ENCODE results near the gene HNF1A.

- no peak for TF ChIP-seq CTCF (IDR thresholded peaks at IDR 0.05)
- no peak for TF ChIP-seq POLR2A (IDR thresholded peaks at IDR 0.05)
- no peak for TF ChIP-seq POLR2AphosphoS5 (IDR thresholded peaks at IDR 0.05)
Observed at GRCh38 chr12:120941412-120941811, 36.9 kb upstream of the HNF1A start.
